WTC11 (cell line): ENCODE results near the gene GNAO1. TPM values are rescaled to one million over a fixed set of nuclear protein-coding genes. Genes with fewer than 3 reads are reported as not detected.

Experiments used
- ATAC-seq: fragments of 200-7000 bp; cut with Tn5 transposase; 2 replicates; pipeline ENCODE4 v1.10.0; 2021; ENCODE audit warnings: mild to moderate bottlenecking, moderate library complexity
- CTCF ChIA-PET: fragments of 300-600 bp; sonication (Branson Sonifier 250); formaldehyde crosslinking; loops from one replicate; lab custom pipeline; 2021; ENCODE audit warnings: antibody characterized with exemption; lab: Charles Lee
- POLR2A ChIA-PET: fragments of 350-600 bp; sonication (Branson Sonifier 250); formaldehyde crosslinking; loops from one replicate; lab custom pipeline; 2021; ENCODE audit warnings: antibody characterized with exemption; lab: Charles Lee
- DNase-seq: peaks from one replicate; pipeline ENCODE4 v3.0.0; 2021; ENCODE audit warnings: low spot score
- H3K27ac Mint-ChIP-seq: 2 replicates; pipeline ENCODE4 v1.8.0; 2021; ENCODE audit warnings: mixed read lengths
- H3K27me3 Mint-ChIP-seq: 2 replicates; pipeline ENCODE4 v1.8.0; 2021; ENCODE audit warnings: low read depth, mild to moderate bottlenecking, moderate library complexity, mixed read lengths
- H3K36me3 Mint-ChIP-seq: 2 replicates; pipeline ENCODE4 v1.8.0; 2021; ENCODE audit warnings: mixed read lengths
- H3K4me1 Mint-ChIP-seq: 2 replicates; pipeline ENCODE4 v1.8.0; 2022; ENCODE audit warnings: mixed read lengths
- H3K4me3 Mint-ChIP-seq: 2 replicates; pipeline ENCODE4 v1.8.0; 2021; ENCODE audit warnings: mild to moderate bottlenecking, moderate library complexity, mixed read lengths
- H3K9me3 Mint-ChIP-seq: 2 replicates; pipeline ENCODE4 v1.8.0; 2021; ENCODE audit warnings: mixed read lengths
- AR ChIP-seq: fragments of 250-450 bp; sonication (Bioruptor Pico); IDR thresholded peaks from 2 replicates; pipeline ENCODE4 v1.9.0; 2021; ENCODE audit warnings: mild to moderate bottlenecking
- CBFB ChIP-seq: sonication (generic); formaldehyde crosslinking; IDR thresholded peaks from 2 replicates; pipeline ENCODE4 v1.8.1; 2022; ENCODE audit warnings: mild to moderate bottlenecking, low read depth, missing genetic modification reagents
- ELF4 ChIP-seq: sonication (generic); formaldehyde crosslinking; IDR thresholded peaks from 2 replicates; pipeline ENCODE4 v1.8.1; 2022; ENCODE audit warnings: low read depth, mild to moderate bottlenecking, moderate library complexity, missing genetic modification reagents
- FOXJ3 ChIP-seq: sonication (generic); formaldehyde crosslinking; IDR thresholded peaks from 2 replicates; pipeline ENCODE4 v1.9.0; 2021; ENCODE audit warnings: missing genetic modification reagents, mild to moderate bottlenecking, borderline replicate concordance
- FOXK1 ChIP-seq: sonication (generic); formaldehyde crosslinking; IDR thresholded peaks from 2 replicates; pipeline ENCODE4 v1.8.0; 2022; ENCODE audit warnings: mild to moderate bottlenecking, moderate library complexity, missing genetic modification reagents
- GRHL2 ChIP-seq: fragments of 250-450 bp; sonication (Bioruptor Pico); IDR thresholded peaks from 2 replicates; pipeline ENCODE4 v1.8.0; 2022; ENCODE audit warnings: mild to moderate bottlenecking, moderate library complexity; ENCODE audit not compliant: insufficient replicate concordance, severe bottlenecking
- IRF2 ChIP-seq: sonication (generic); formaldehyde crosslinking; IDR thresholded peaks from 2 replicates; pipeline ENCODE4 v1.8.0; 2022; ENCODE audit warnings: low read depth, missing genetic modification reagents, borderline replicate concordance
- JAZF1 ChIP-seq: fragments of 250-450 bp; sonication (Bioruptor Pico); IDR thresholded peaks from 2 replicates; pipeline ENCODE4 v1.9.0; 2021; ENCODE audit warnings: moderate library complexity, mild to moderate bottlenecking, inconsistent platforms
- MAX ChIP-seq: sonication (generic); formaldehyde crosslinking; IDR thresholded peaks from 2 replicates; pipeline ENCODE4 v1.8.0; 2022; ENCODE audit warnings: mild to moderate bottlenecking, missing genetic modification reagents
- NFYB ChIP-seq: sonication (generic); formaldehyde crosslinking; conservative IDR thresholded peaks from 2 replicates; pipeline ENCODE4 v1.8.0; 2022; ENCODE audit warnings: low read depth, missing genetic modification reagents
- NR1H2 ChIP-seq: sonication (generic); formaldehyde crosslinking; IDR thresholded peaks from 2 replicates; pipeline ENCODE4 v1.9.0; 2021; ENCODE audit warnings: mild to moderate bottlenecking, moderate library complexity, missing genetic modification reagents
- PRDM15 ChIP-seq: sonication (generic); formaldehyde crosslinking; IDR thresholded peaks from 2 replicates; pipeline ENCODE4 v1.8.0; 2022; ENCODE audit warnings: missing genetic modification reagents
- RELA ChIP-seq: sonication (generic); formaldehyde crosslinking; IDR thresholded peaks from 2 replicates; pipeline ENCODE4 v1.8.1; 2022; ENCODE audit warnings: missing genetic modification reagents, mild to moderate bottlenecking, borderline replicate concordance
- SP1 ChIP-seq: sonication (generic); formaldehyde crosslinking; conservative IDR thresholded peaks from 2 replicates; pipeline ENCODE4 v1.8.1; 2022; ENCODE audit warnings: missing genetic modification reagents
- TP53 ChIP-seq: sonication (generic); formaldehyde crosslinking; IDR thresholded peaks from 2 replicates; pipeline ENCODE4 v1.8.1; 2023; ENCODE audit warnings: mild to moderate bottlenecking, missing genetic modification reagents
- ZNF121 ChIP-seq: sonication (generic); formaldehyde crosslinking; IDR thresholded peaks from 2 replicates; pipeline ENCODE4 v1.8.0; 2023; ENCODE audit warnings: missing genetic modification reagents
- ZNF219 ChIP-seq: sonication (generic); formaldehyde crosslinking; IDR thresholded peaks from 2 replicates; pipeline ENCODE4 v1.8.0; 2023; ENCODE audit warnings: missing genetic modification reagents, mild to moderate bottlenecking, borderline replicate concordance
- ZNF396 ChIP-seq: fragments of 250-450 bp; sonication (Bioruptor Pico); IDR thresholded peaks from 2 replicates; pipeline ENCODE4 v1.8.0; 2021; ENCODE audit warnings: mild to moderate bottlenecking, moderate library complexity, borderline replicate concordance
- ZNF671 ChIP-seq: fragments of 250-450 bp; sonication (Bioruptor Pico); IDR thresholded peaks from 2 replicates; pipeline ENCODE4 v1.8.0; 2021; ENCODE audit warnings: mild to moderate bottlenecking
- total RNA-seq: library from RNA; stranded (reverse); gene quantifications from 3 replicates; pipeline ENCODE4 v1.2.3, GENCODE V29; 2021
- TF ChIP-seq, protein P1 (sequence below): sonication (generic); formaldehyde crosslinking; IDR thresholded peaks from 2 replicates; pipeline ENCODE4 v1.8.1; 2023; ENCODE audit warnings: mild to moderate bottlenecking, missing genetic modification reagents, moderate library complexity
- TF ChIP-seq, protein P2 (sequence below): sonication (generic); formaldehyde crosslinking; IDR thresholded peaks from 2 replicates; pipeline ENCODE4 v1.8.0; 2022; ENCODE audit warnings: mild to moderate bottlenecking, missing genetic modification reagents

GNAO1 gene
- total RNA-seq, 1 experiment from 2014 or later, result 30.6 TPM

DNA sequence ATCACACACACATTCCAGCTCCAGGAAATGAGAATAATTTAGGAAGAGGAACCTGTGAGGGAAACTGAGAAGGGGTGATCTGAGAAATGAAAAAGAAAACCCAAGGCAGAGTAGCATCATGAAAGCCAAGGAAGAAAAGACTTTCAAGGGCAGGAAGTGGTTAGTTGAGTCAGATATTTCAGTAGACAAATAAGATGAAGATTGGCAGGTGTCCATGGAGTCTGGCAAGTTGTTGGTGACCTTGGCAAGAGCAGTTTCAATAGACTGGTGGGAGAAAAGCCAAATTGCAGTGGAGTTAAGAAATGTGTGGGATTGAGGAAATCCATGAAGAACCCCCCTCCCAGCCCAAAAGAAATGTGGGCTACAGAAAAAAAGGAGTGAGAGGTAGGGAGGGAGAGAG lies 10.7 kb downstream of the GNAO1 start:
- Mint-ChIP-seq H3K36me3 (no peaks in the 10 kb centered on the region), H3K27me3 (no peaks in the 10 kb centered on the region), H3K4me3 (no peak overlapping the region), H3K9me3 (no peaks in the 10 kb centered on the region), H3K27ac (no peak overlapping the region), H3K4me1 (peaks cover 22% of the 10 kb centered on the region)
- POLR2A ChIA-PET, result no interaction called here
- no peak for ATAC-seq
- TF ChIP-seq PRDM15 (CRISPR knock-in tag), result no peak
- TF ChIP-seq GRHL2, result no peak
- TF ChIP-seq MAX (CRISPR knock-in tag), result no peak
- TF ChIP-seq ZNF396 (CRISPR knock-in tag), result no peak
- TF ChIP-seq, protein P1, sequence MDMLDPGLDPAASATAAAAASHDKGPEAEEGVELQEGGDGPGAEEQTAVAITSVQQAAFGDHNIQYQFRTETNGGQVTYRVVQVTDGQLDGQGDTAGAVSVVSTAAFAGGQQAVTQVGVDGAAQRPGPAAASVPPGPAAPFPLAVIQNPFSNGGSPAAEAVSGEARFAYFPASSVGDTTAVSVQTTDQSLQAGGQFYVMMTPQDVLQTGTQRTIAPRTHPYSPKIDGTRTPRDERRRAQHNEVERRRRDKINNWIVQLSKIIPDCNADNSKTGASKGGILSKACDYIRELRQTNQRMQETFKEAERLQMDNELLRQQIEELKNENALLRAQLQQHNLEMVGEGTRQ (CRISPR knock-in tag), result no peak
- no peak for TF ChIP-seq NR1H2 (CRISPR knock-in tag)
- TF ChIP-seq FOXJ3 (CRISPR knock-in tag), result no peak
- no peak for TF ChIP-seq ZNF219 (CRISPR knock-in tag)
- no peak for TF ChIP-seq ZNF671 (CRISPR knock-in tag)
- no peak for DNase-seq
- CTCF ChIA-PET, result interaction anchor here (1.0 to 1.8 kb wide), 7 partner anchors 10 to 155 kb away, joined by 3 to 5 read pairs (median 4); no protein-coding TSS in a partner anchor

- H3K4me3 Mint-ChIP-seq, result no peak overlapping the region
- no peaks in the 10 kb centered on the region for H3K36me3 Mint-ChIP-seq
- ATAC-seq (peak; percentile 95), DNase-seq (peak; percentile 45)
- peaks cover 12% of the 10 kb centered on the region for H3K4me1 Mint-ChIP-seq
- H3K27me3 Mint-ChIP-seq, result no peaks in the 10 kb centered on the region
- TF ChIP-seq ELF4 (no peak), NFYB (CRISPR knock-in tag) (peak; percentile 59)
- TF ChIP-seq, protein P1 (CRISPR knock-in tag), result peak; percentile 86
- TF ChIP-seq, protein P2, sequence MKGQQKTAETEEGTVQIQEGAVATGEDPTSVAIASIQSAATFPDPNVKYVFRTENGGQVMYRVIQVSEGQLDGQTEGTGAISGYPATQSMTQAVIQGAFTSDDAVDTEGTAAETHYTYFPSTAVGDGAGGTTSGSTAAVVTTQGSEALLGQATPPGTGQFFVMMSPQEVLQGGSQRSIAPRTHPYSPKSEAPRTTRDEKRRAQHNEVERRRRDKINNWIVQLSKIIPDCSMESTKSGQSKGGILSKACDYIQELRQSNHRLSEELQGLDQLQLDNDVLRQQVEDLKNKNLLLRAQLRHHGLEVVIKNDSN (CRISPR knock-in tag), result peak; percentile 84
- POLR2A ChIA-PET, result no interaction called here
- no peak overlapping the region for H3K27ac Mint-ChIP-seq
- CTCF ChIA-PET, result interaction anchor here (0.6 to 1.8 kb wide), 21 partner anchors 9 to 738 kb away, joined by 3 to 11 read pairs (median 3); partner anchors contain the start of gene GNAO1
- H3K9me3 Mint-ChIP-seq, result no peaks in the 10 kb centered on the region
Measured at GRCh38 chr16:56203052-56203451, 11.8 kb downstream of the GNAO1 start.

- ChIA-PET CTCF (interaction anchor here (1.2 to 1.6 kb wide), 3 partner anchors 9 to 113 kb away, joined by 3 to 7 read pairs (median 4); no protein-coding TSS in a partner anchor), POLR2A (no interaction called here)
- H3K27ac Mint-ChIP-seq, result no peak overlapping the region
- no peak overlapping the region for H3K4me3 Mint-ChIP-seq
- no peaks in the 10 kb centered on the region for H3K36me3 Mint-ChIP-seq
- ATAC-seq (no peak), DNase-seq (no peak)
- no peaks in the 10 kb centered on the region for H3K4me1 Mint-ChIP-seq
- H3K27me3 Mint-ChIP-seq, result no peaks in the 10 kb centered on the region
- no peaks in the 10 kb centered on the region for H3K9me3 Mint-ChIP-seq
- TF ChIP-seq CBFB (CRISPR knock-in tag), result no peak
- no peak for TF ChIP-seq ZNF121 (CRISPR knock-in tag)
- TF ChIP-seq, protein P2 (CRISPR knock-in tag), result no peak
- TF ChIP-seq IRF2 (CRISPR knock-in tag), result no peak
- TF ChIP-seq TP53 (CRISPR knock-in tag), result no peak
- TF ChIP-seq RELA (CRISPR knock-in tag), result no peak
- TF ChIP-seq JAZF1 (CRISPR knock-in tag), result no peak
- TF ChIP-seq FOXK1 (CRISPR knock-in tag), result no peak
- no peak for TF ChIP-seq NFYB (CRISPR knock-in tag)
- TF ChIP-seq SP1 (CRISPR knock-in tag), result no peak
- TF ChIP-seq AR (CRISPR knock-in tag), result no peak
- TF ChIP-seq ZNF219 (CRISPR knock-in tag), result no peak
Measured at GRCh38 chr16:56204816-56205215, 13.5 kb downstream of the GNAO1 start.
